ENCODE data around the gene PRRX2. TPM values are rescaled to one million over a fixed set of nuclear protein-coding genes. Genes with fewer than 3 reads are reported as not detected.

PRRX2 gene
- total RNA-seq (2022), result not detected in 2 replicates
- percentile 7 among the genes with signal in this experiment for Bru-seq, nascent RNA
- percentile 6 among the genes with signal in this experiment for BruChase-seq, experiment 1, labeled RNA remaining after a 6-hour chase
- percentile 2 among the genes with signal in this experiment for BruChase-seq, experiment 2, labeled RNA remaining after a 2-hour chase
- long read RNA-seq, result 0 reads

DNA sequence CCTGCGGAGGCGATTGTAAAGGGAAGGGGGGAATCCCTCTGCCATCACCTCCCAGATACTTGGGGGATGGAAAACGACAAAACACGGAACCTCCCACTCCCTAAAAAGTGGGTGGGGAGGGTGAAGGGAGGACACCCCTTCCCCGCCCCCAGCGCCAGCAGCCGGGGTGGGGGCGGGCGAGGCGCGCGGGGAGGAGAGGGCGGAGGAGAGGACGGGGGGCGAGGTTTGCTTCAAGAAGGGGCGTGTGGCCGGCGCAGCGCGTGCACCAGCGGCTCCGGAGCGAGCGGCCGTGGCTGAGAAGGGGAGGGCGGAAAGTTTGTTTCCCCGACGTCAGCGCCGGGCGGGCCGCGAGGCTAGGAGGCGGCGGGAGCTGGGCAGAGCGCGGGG, at the start of gene PRRX2:
Gene PRRX2, plus strand, starts transcription at position 259 of the 387 bp plus-strand sequence. CDS start 221 bp downstream, outside the sequence.
- Mint-ChIP-seq H3K36me3 (ENCODE audit: insufficient read depth, unreplicated experiment) (no peaks in the 10 kb centered on the region), H3K9me3 (ENCODE audit: low read depth, unreplicated experiment) (no peaks in the 10 kb centered on the region), H3K27me3 (ENCODE audit: unreplicated experiment) (peaks cover 35% of the 10 kb centered on the region), H3K27ac (ENCODE audit: unreplicated experiment) (no peak within 1 kb of the TSS), H3K4me1 (ENCODE audit: low read depth, unreplicated experiment) (no peaks in the 10 kb centered on the region), H3K4me3 (ENCODE audit: low read depth, unreplicated experiment) (peak within 1 kb of the TSS; percentile 39)
- no TSS peak for BruUV-seq (replicated peaks)
- TF ChIP-seq CTCF (IDR thresholded peaks at IDR 0.05; ENCODE audit: unreplicated experiment), result no peak
- intact Hi-C loops (cut with micrococcal nuclease; ENCODE audit: unreplicated experiment), result no loop called here
- DNase-seq, result no peak
- CTCF ChIA-PET, result no interaction called here

- H3K9me3 Mint-ChIP-seq (ENCODE audit: low read depth, unreplicated experiment), result no peaks in the 10 kb centered on the region
- no peak overlapping the region for H3K27ac Mint-ChIP-seq (ENCODE audit: unreplicated experiment)
- H3K4me3 Mint-ChIP-seq (ENCODE audit: low read depth, unreplicated experiment), result no peak overlapping the region
- intact Hi-C loops (cut with micrococcal nuclease; ENCODE audit: unreplicated experiment), result loop anchor here (2.0 to 10.0 kb wide), 3 partner anchors 232 to 478 kb away; partner anchors contain the start of gene IER5L
- H3K27me3 Mint-ChIP-seq (ENCODE audit: unreplicated experiment), result no peaks in the 10 kb centered on the region
- no peaks in the 10 kb centered on the region for H3K4me1 Mint-ChIP-seq (ENCODE audit: low read depth, unreplicated experiment)
- CTCF ChIA-PET, result interaction anchor here (1.0 kb wide), 1 partner anchor 485 kb away, joined by 4 read pairs; no protein-coding TSS in a partner anchor
- no peak for TF ChIP-seq CTCF (IDR thresholded peaks at IDR 0.05; ENCODE audit: unreplicated experiment)
- peak; percentile 44 for DNase-seq
- BruUV-seq (replicated peaks), result no TSS peak
- peaks cover 7% of the 10 kb centered on the region for H3K36me3 Mint-ChIP-seq (ENCODE audit: insufficient read depth, unreplicated experiment)
Measured at GRCh38 chr9:129617167-129617566, 48.3 kb upstream of the PRRX2 start.

DNA sequence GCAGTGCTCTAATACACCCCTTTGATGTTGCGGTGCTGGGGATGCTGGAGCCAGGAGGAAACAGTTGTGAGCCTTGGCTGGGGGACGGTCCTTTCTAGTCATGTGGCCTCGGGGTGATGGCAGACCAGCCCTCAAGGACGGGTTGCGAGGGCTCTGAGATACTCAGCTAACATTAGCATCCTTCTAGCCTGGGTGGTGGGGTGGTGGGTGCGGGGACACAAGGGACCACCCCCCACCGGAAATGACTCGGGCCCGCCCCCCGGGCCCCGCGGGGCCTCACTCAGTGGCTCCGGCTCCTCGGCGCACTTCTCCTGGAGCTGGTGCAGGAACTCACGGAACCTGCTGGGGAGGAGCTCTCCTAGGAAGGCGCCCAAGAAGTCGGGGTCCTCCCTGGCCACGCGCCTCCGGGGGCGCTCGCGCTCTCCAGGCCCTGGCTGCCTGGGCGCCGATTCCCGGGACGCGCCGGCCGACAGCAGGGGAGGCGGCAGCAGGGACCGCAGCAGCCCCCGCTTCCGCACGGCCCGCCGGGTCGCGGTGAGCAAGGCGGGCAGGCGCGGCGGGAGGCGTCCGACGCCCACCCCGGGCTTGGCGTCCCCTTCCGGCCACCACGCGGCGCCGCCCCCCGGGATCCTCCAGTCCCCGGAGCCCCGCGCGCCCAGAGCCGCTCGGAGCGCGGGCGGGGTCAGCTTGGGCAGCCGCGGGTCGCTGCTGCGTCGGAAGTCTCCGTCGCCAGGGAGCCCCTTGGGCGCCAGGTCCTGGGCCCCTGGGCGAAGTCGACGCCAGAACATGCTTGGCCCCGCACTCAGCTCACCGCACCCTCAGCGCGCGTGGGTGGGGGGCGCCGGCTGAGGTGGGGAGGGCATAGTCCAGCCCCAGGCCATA, 45.4 kb upstream of the PRRX2 start:
- Mint-ChIP-seq H3K4me3 (ENCODE audit: low read depth, unreplicated experiment) (no peak overlapping the region), H3K27me3 (ENCODE audit: unreplicated experiment) (no peaks in the 10 kb centered on the region), H3K36me3 (ENCODE audit: insufficient read depth, unreplicated experiment) (peaks cover 12% of the 10 kb centered on the region), H3K9me3 (ENCODE audit: low read depth, unreplicated experiment) (no peaks in the 10 kb centered on the region), H3K4me1 (ENCODE audit: low read depth, unreplicated experiment) (peaks cover 14% of the 10 kb centered on the region), H3K27ac (ENCODE audit: unreplicated experiment) (no peak overlapping the region)
- DNase-seq, result no peak
- no TSS peak for BruUV-seq (replicated peaks)
- intact Hi-C loops (cut with micrococcal nuclease; ENCODE audit: unreplicated experiment), result loop anchor here (10.0 kb wide), 2 partner anchors 235 to 445 kb away; partner anchors contain the start of gene IER5L
- CTCF ChIA-PET, result no interaction called here
- no peak for TF ChIP-seq CTCF (IDR thresholded peaks at IDR 0.05; ENCODE audit: unreplicated experiment)

DNA sequence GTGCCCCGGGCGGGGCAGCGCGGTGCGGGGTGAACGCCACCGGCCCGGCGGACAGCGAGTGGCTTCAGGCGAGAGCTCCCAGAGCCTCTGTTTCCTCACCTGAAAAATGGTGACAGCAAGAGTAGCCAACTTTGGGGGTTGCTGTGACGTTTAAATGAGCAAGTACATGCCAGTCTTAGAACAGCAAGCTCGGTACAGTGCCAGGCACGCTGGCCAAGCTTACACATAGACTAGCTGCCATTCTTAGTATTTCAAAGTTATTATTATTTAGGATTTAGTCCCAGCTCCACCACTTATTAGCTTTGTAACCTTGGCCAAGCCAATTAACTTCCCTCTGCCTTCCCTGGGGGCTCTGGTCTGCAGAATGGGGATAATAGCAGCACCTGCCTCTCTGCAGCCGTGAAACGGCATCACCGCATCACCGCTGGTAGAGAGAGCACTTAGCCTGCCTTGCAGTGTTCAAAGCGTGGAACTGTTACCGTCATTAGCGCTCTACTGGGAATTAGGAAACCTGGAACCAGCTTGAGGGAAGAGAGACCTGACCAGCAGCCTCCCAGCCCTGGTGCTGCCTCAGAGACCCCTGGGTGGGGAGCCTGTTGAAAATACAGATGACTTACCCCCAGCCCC, 44.7 kb upstream of the PRRX2 start, which contains the start of gene C9orf50:
Gene C9orf50, minus strand, starts transcription at position 433 of the 627 bp plus-strand sequence. CDS start 527 bp downstream, outside the sequence.
- Mint-ChIP-seq H3K9me3 (ENCODE audit: low read depth, unreplicated experiment) (no peaks in the 10 kb centered on the region), H3K27me3 (ENCODE audit: unreplicated experiment) (no peaks in the 10 kb centered on the region), H3K27ac (ENCODE audit: unreplicated experiment) (no peak within 1 kb of the TSS), H3K4me3 (ENCODE audit: low read depth, unreplicated experiment) (no peak within 1 kb of the TSS), H3K4me1 (ENCODE audit: low read depth, unreplicated experiment) (peaks cover 14% of the 10 kb centered on the region), H3K36me3 (ENCODE audit: insufficient read depth, unreplicated experiment) (peaks cover 17% of the 10 kb centered on the region)
- BruUV-seq (replicated peaks), result no TSS peak
- CTCF ChIA-PET, result no interaction called here
- no peak for DNase-seq
- intact Hi-C loops (cut with micrococcal nuclease; ENCODE audit: unreplicated experiment), result no loop called here
- no peak for TF ChIP-seq CTCF (IDR thresholded peaks at IDR 0.05; ENCODE audit: unreplicated experiment)
